Right renal pelvis (tissue), 4 donors: ENCODE data around the gene ATPAF2. TPM values are rescaled to one million over a fixed set of nuclear protein-coding genes. Genes with fewer than 3 reads are reported as not detected.

Experiments used
- polyA plus RNA-seq, 4 donors: library from polyadenylated mRNA; unstranded; fragments of 120-200 nt; gene quantifications; one replicate each; pipeline ENCODE4 v1.2.1, GENCODE V29; 2013; ENCODE audit not compliant: insufficient read length in 4 of 4

Gene ATPAF2
- polyA plus RNA-seq, 4 donors: 20.4 to 32.4 (median 27.8) TPM

Other genes starting within 250 kb of the ATPAF2 start
- gene SREBF1, start 202.2 kb downstream of the ATPAF2 start, polyA plus RNA-seq: 10 to 100 TPM; 37.3 to 58.2 (median 44.3) TPM
- 10 to 100 TPM; 35.4 to 40.2 (median 37.6) TPM for gene TOM1L2, start 66.8 kb downstream of the ATPAF2 start, polyA plus RNA-seq
- 10 to 100 TPM; 13.1 to 15.3 (median 14.2) TPM for gene DRC3, start 66.3 kb downstream of the ATPAF2 start, polyA plus RNA-seq
- gene GID4, start 240 bp upstream of the ATPAF2 start, polyA plus RNA-seq: 10 to 100 TPM; 13.6 to 15.4 (median 14.2) TPM
- 10 to 100 TPM; 33.2 to 41.8 (median 36.0) TPM for gene DRG2, start 48.8 kb upstream of the ATPAF2 start, polyA plus RNA-seq
- 1 to 10 TPM; 2.1 to 3.8 (median 2.8) TPM for gene MYO15A, start 69.6 kb upstream of the ATPAF2 start, polyA plus RNA-seq
- gene ALKBH5, start 144.7 kb upstream of the ATPAF2 start, polyA plus RNA-seq: 10 to 100 TPM; 65.2 to 71.8 (median 68.8) TPM
- gene LLGL1, start 186.5 kb upstream of the ATPAF2 start, polyA plus RNA-seq: 10 to 100 TPM; 26.7 to 36.9 (median 29.7) TPM
- 100 to 1,000 TPM; 128 to 144 (median 136) TPM for gene FLII, start 219.6 kb upstream of the ATPAF2 start, polyA plus RNA-seq
- 10 to 100 TPM; 13.9 to 20.4 (median 16.0) TPM for gene MIEF2, start 221.5 kb upstream of the ATPAF2 start, polyA plus RNA-seq